Spleen (tissue), 11 donors: ENCODE data around the gene SPECC1. TPM values are rescaled to one million over a fixed set of nuclear protein-coding genes. Genes with fewer than 3 reads are reported as not detected.

Experiments
- DNase-seq: peaks from one replicate; pipeline ENCODE4 v3.0.0-alpha.2; 2020
- H3K27ac ChIP-seq, 8 donors: fragments of 200-600 bp; sonication (generic) in 7 of 8; 1 replicate in 4 of 8; 2 replicates in 4 of 8; pipeline versions ENCODE4 v1.5.0 to v1.8.0; 2016 to 2021; ENCODE audit warnings: inconsistent platforms in 4 of 8, mild to moderate bottlenecking in 4 of 8, moderate library complexity in 1 of 8
- H3K27me3 ChIP-seq, 7 donors: fragments of 200-600 bp; sonication (generic) in 6 of 7; replicated peaks in 1 of 7; 1 replicate in 4 of 7; 2 replicates in 3 of 7; pipeline versions ENCODE4 v1.5.0 to v1.8.0; 2016 to 2021; ENCODE audit warnings: inconsistent platforms in 3 of 7, mild to moderate bottlenecking in 1 of 7
- H3K36me3 ChIP-seq, 6 donors: fragments of 200-600 bp; sonication (generic) in 5 of 6; 1 replicate in 4 of 6; 2 replicates in 2 of 6; pipeline versions ENCODE4 v1.5.0 to v1.8.0; 2016 to 2021; ENCODE audit warnings: inconsistent platforms in 2 of 6
- H3K4me1 ChIP-seq, 6 donors: fragments of 200-600 bp; sonication (generic) in 5 of 6; 1 replicate in 3 of 6; 2 replicates in 3 of 6; pipeline versions ENCODE4 v1.5.0 to v1.8.0; 2016 to 2021; ENCODE audit warnings: inconsistent platforms in 3 of 6
- H3K4me3 ChIP-seq, 8 donors: fragments of 200-600 bp; sonication (generic) in 7 of 8; 1 replicate in 4 of 8; 2 replicates in 4 of 8; pipeline versions ENCODE4 v1.5.0 to v1.8.0; 2016 to 2021; ENCODE audit warnings: inconsistent platforms in 4 of 8, mild to moderate bottlenecking in 4 of 8, moderate library complexity in 2 of 8
- H3K9me3 ChIP-seq, 8 donors: fragments of 200-600 bp; sonication (generic) in 7 of 8; 1 replicate in 4 of 8; 2 replicates in 4 of 8; pipeline versions ENCODE4 v1.5.0 to v1.8.0; 2016 to 2021; ENCODE audit warnings: inconsistent platforms in 4 of 8
- POLR2A ChIP-seq, 3 donors: fragments of 450-650 bp; IDR thresholded peaks; one replicate each; pipeline ENCODE4 v1.5.1; 2017; ENCODE audit warnings: antibody characterized with exemption in 3 of 3, mild to moderate bottlenecking in 1 of 3
- POLR2AphosphoS5 ChIP-seq, 3 donors: sonication (generic); formaldehyde crosslinking; IDR thresholded peaks; one replicate each; pipeline ENCODE4 v1.5.1; 2017; ENCODE audit warnings: antibody characterized with exemption in 3 of 3
- WGBS, 5 donors: extraction: QIAGEN DNeasy Blood & Tissue Kit in 3 of 5; methylation state at CpG; one replicate each; pipeline versions ENCODE4 v1.1.5 to v1.1.7; 2013 to 2018; 5-methylcytosine and 5-hydroxymethylcytosine counted together
- intact Hi-C: fragments of 100-400 bp; cut with DNase I; formaldehyde crosslinking; loops from one replicate; pipeline ENCODE4 v1.15.0; 2023; ENCODE audit warnings: low total_unique reads
- polyA plus RNA-seq, 3 donors: library from polyadenylated mRNA; stranded (reverse); fragments of 200-250 nt; gene quantifications; one replicate each; pipeline ENCODE4 v1.2.1, GENCODE V29; 2013
- total RNA-seq, 7 donors: library from RNA; depleted of rRNA in 3 of 7; stranded (reverse); fragments of >200 nt in 3 of 7; fragmentation: NEBNext Ultra II Directional in 4 of 7; extraction: Animal tissue kit (Norgen Biotek cat#: 25700) in 4 of 7; gene quantifications; one replicate each; pipeline versions ENCODE4 v1.1.0 to v1.2.1, GENCODE V29; 2016 to 2021
- TF ChIP-seq, protein P1 (sequence below), 11 experiments: fragments of 200-600 bp in 7 of 11; fragments of 450-650 bp in 4 of 11; sonication (generic) in 4 of 11; IDR thresholded peaks in 8 of 11; conservative IDR thresholded peaks in 3 of 11; 1 replicate in 7 of 11; 2 replicates in 4 of 11; pipeline versions ENCODE4 v1.4.0 to v1.8.0; 2016 to 2021; ENCODE audit warnings: antibody characterized with exemption in 11 of 11, inconsistent platforms in 4 of 11, mild to moderate bottlenecking in 1 of 11
- donor health status: healthy with polysubstance abuse.
- donor health status: DM: no; HTN: no; CAD: no; lungs with moderate emphysema.
- donor health status: DM: no; HTN: no; CAD: no.
- donor health status: Bipolar disorder and iron deficiency.
- donor health status: healthy.
- donor health status: DM: no; HTN: no; CAD: no.
- donor health status: DM: yes; HTN: yes; CAD: no.

The SPECC1 gene
- total and polyA plus RNA-seq, 10 donors: 7.4 to 129 (median 84.8) TPM

DNA sequence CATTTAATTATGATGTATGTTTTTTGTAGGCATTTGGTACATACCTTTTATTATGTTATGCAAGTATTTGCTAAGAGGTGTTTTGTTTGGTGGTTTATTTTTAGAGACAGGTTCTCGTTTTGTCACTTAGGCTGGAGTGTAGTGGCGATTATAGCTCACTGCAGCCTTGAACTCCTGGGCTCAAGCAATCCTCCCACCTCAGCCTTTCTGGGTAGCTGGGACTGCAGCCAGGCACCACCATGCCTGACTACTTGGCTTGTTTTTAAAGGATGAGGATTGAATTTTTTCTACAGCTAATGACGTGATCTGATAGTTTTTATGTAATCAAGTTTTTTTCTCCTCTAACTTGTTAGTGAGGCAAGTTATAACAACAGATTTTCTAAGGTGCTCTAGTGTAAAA lies 199.6 kb downstream of the SPECC1 start:
- H3K4me1 ChIP-seq: peaks cover 0 to 26% (median 15%) of the 10 kb centered on the region in 6 donors
- H3K27ac ChIP-seq: peak overlapping the region in 3 of 8 donors; percentile 28 to 47 (median 35)
- H3K27me3 ChIP-seq: no peaks in the 10 kb centered on the region
- no peaks in the 10 kb centered on the region for H3K9me3 ChIP-seq
- intact Hi-C loops: no loop called here
- peaks cover 0 to 28% (median 3%) of the 10 kb centered on the region in 6 donors for H3K36me3 ChIP-seq
- no peak for TF ChIP-seq POLR2A (IDR thresholded peaks at IDR 0.05)
- peak in 2 of 3 donors; percentile 25 to 32 for TF ChIP-seq POLR2AphosphoS5 (IDR thresholded peaks at IDR 0.05)
- no peak overlapping the region for H3K4me3 ChIP-seq
- WGBS, 5 donors: 62 to 82% (median 73%) methylated on average over 3 of the region's 3 CpGs
- no peak for DNase-seq

DNA sequence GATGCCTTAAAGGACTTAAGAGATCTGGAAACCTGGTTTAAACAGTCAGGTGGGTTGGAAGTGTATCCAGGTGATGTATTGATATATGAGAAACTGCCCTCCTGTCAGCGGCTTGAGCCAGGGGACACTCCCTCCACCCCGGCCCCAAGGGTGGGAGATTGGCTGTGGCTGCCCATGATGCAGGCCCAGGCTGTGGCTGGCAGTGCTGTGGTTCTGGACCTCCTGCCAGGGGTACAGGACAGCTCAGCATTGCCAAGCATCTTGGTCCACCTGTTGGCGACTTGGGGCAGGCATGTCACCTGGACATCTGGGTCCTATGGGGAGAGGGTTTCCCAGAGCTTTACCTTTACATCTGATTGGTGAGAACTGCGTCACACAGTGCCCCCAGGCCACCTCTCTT lies 201.0 kb downstream of the SPECC1 start:
- H3K9me3 ChIP-seq: no peaks in the 10 kb centered on the region
- H3K27ac ChIP-seq: no peak overlapping the region
- WGBS, 5 donors: 88 to 96% (median 93%) methylated on average over 3 to 4 of the region's 4 CpGs
- H3K27me3 ChIP-seq: no peaks in the 10 kb centered on the region
- no peak for TF ChIP-seq POLR2AphosphoS5 (IDR thresholded peaks at IDR 0.05)
- TF ChIP-seq POLR2A (IDR thresholded peaks at IDR 0.05): no peak
- TF ChIP-seq, protein P1, sequence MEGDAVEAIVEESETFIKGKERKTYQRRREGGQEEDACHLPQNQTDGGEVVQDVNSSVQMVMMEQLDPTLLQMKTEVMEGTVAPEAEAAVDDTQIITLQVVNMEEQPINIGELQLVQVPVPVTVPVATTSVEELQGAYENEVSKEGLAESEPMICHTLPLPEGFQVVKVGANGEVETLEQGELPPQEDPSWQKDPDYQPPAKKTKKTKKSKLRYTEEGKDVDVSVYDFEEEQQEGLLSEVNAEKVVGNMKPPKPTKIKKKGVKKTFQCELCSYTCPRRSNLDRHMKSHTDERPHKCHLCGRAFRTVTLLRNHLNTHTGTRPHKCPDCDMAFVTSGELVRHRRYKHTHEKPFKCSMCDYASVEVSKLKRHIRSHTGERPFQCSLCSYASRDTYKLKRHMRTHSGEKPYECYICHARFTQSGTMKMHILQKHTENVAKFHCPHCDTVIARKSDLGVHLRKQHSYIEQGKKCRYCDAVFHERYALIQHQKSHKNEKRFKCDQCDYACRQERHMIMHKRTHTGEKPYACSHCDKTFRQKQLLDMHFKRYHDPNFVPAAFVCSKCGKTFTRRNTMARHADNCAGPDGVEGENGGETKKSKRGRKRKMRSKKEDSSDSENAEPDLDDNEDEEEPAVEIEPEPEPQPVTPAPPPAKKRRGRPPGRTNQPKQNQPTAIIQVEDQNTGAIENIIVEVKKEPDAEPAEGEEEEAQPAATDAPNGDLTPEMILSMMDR (IDR thresholded peaks at IDR 0.05 in 8 of 11, conservative IDR thresholded peaks at IDR 0.05 in 3 of 11): no peak
- H3K4me1 ChIP-seq: peaks cover 0 to 26% (median 13%) of the 10 kb centered on the region in 6 donors
- H3K4me3 ChIP-seq: no peak overlapping the region
- intact Hi-C loops: no loop called here
- no peak for DNase-seq
- peaks cover 0 to 17% (median 3%) of the 10 kb centered on the region in 6 donors for H3K36me3 ChIP-seq

DNA sequence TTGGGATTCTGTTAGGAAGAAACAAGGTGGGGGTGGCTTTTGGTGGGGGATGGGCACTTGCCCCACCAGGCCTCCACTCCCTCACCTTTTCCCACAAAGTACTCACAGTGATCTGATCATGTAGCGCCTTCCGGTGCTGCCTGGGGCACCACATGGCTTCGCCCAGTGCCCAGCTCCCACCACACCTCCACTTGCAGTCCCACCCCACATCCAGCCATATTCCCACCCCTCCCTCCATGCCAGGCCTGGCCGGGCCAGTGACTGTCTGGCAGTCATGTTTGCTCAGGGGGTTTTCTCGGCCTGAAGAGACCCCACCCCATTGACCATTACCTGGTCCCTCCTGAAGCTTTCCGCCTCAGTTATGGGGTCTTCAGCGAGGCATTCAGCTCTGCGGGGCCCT lies 201.5 kb downstream of the SPECC1 start:
- DNase-seq: no peak
- WGBS, 5 donors: 92 to 99% (median 95%) methylated on average over 6 to 8 of the region's 8 CpGs
- intact Hi-C loops: no loop called here

DNA sequence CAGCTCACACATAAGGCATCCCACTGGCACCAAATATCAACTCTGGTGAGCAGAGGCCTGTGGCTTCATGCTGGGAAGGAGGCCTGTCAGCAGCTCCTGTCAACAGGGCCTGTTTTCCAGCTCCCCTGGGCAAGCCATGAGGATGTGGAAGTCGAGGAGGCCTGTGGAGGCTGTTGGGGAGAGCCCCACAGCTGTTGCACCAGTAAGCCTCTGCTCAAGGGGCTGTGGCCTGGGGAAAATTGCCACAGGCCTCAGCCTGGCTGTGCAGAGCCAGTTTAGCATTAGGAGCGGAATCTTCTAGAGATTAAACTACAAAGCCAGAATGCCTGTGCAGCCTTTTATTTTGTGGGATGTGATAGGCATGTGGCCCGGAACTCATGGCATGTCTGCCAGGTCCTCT lies 202.1 kb downstream of the SPECC1 start:
- DNase-seq: no peak
- H3K9me3 ChIP-seq: no peaks in the 10 kb centered on the region
- H3K27ac ChIP-seq: no peak overlapping the region
- H3K4me3 ChIP-seq: no peak overlapping the region
- H3K4me1 ChIP-seq: peaks cover 0 to 16% (median 8%) of the 10 kb centered on the region in 6 donors
- WGBS, 5 donors: 88 to 100% (median 96%) methylated on average over 3 of the region's 3 CpGs
- no peaks in the 10 kb centered on the region for H3K27me3 ChIP-seq
- peaks cover 0 to 14% (median 3%) of the 10 kb centered on the region in 6 donors for H3K36me3 ChIP-seq
- intact Hi-C loops: no loop called here
- TF ChIP-seq POLR2AphosphoS5 (IDR thresholded peaks at IDR 0.05) (no peak), POLR2A (IDR thresholded peaks at IDR 0.05) (no peak)
- TF ChIP-seq, protein P1 (IDR thresholded peaks at IDR 0.05 in 8 of 11, conservative IDR thresholded peaks at IDR 0.05 in 3 of 11): no peak

More for the DNA sequence above, 201.5 kb downstream of the SPECC1 start:
- no peak overlapping the region for H3K4me3 ChIP-seq
- H3K27ac ChIP-seq: no peak overlapping the region
- H3K36me3 ChIP-seq: peaks cover 0 to 17% (median 3%) of the 10 kb centered on the region in 6 donors
- H3K27me3 ChIP-seq: no peaks in the 10 kb centered on the region
- H3K4me1 ChIP-seq: peaks cover 0 to 22% (median 13%) of the 10 kb centered on the region in 6 donors
- TF ChIP-seq POLR2A (IDR thresholded peaks at IDR 0.05) (no peak), POLR2AphosphoS5 (IDR thresholded peaks at IDR 0.05) (no peak)
- TF ChIP-seq, protein P1 (IDR thresholded peaks at IDR 0.05 in 8 of 11, conservative IDR thresholded peaks at IDR 0.05 in 3 of 11): no peak
- H3K9me3 ChIP-seq: no peaks in the 10 kb centered on the region
